SK-N-SH (cell line): ENCODE data around the gene GCNT3. TPM values are rescaled to one million over a fixed set of nuclear protein-coding genes. Genes with fewer than 3 reads are reported as not detected.

Source experiments
- CTCF ChIA-PET: fragments of 300-600, 350-600 bp; formaldehyde crosslinking; extraction: SDS; loops from one replicate; lab custom pipeline; 2021; lab: Yijun Ruan, JAX
- POLR2A ChIA-PET: fragments of 350-600 bp; sonication (Branson Sonifier 250); formaldehyde crosslinking; extraction: SDS; loops from one replicate; lab custom pipeline; 2020; ENCODE audit warnings: antibody characterized with exemption, inconsistent platforms; lab: Yijun Ruan, JAX
- DNase-seq: peaks from one replicate; pipeline ENCODE4 v3.0.0; 2012
- H2AFZ ChIP-seq: fragments of 200-600 bp; sonication (generic); 2 replicates; pipeline ENCODE4 v1.8.1; 2016; ENCODE audit warnings: antibody characterized with exemption, mild to moderate bottlenecking, low read depth
- H3F3A ChIP-seq: fragments of 200-600 bp; sonication (generic); replicated peaks from 2 replicates; pipeline ENCODE3; 2016; ENCODE audit warnings: antibody characterized with exemption, mild to moderate bottlenecking; ENCODE audit not compliant: insufficient read depth
- H3K27ac ChIP-seq, 2 experiments: fragments of 200-500 bp in 1 of 2; fragments of 200-600 bp in 1 of 2; sonication (Bioruptor generic) in 1 of 2; sonication (generic), shearing (Covaris generic) in 1 of 2; 2 replicates each; pipeline versions ENCODE4 v1.5.1 to v1.6.1; 2014 to 2016; ENCODE audit warnings: low read depth in 2 of 2, inconsistent platforms in 1 of 2, low read length in 1 of 2, mild to moderate bottlenecking in 1 of 2, mixed read lengths in 1 of 2
- H3K27me3 ChIP-seq: fragments of 200-600 bp; sonication (generic), shearing (Covaris generic); 2 replicates; pipeline ENCODE4 v1.6.1; 2016; ENCODE audit warnings: mixed run types; ENCODE audit not compliant: insufficient read depth
- H3K36me3 ChIP-seq, 2 experiments: fragments of 200-500 bp in 1 of 2; fragments of 200-600 bp in 1 of 2; sonication (Bioruptor generic) in 1 of 2; sonication (generic) in 1 of 2; replicated peaks in 1 of 2; 2 replicates each; pipeline versions ENCODE3 to v1.5.1; 2014 to 2016; ENCODE audit warnings: low read length in 1 of 2, mild to moderate bottlenecking in 1 of 2; ENCODE audit not compliant: insufficient read depth in 2 of 2, control insufficient read depth in 1 of 2
- H3K4me1 ChIP-seq, 2 experiments: fragments of 200-500 bp in 1 of 2; fragments of 200-600 bp in 1 of 2; sonication (Bioruptor generic) in 1 of 2; sonication (generic), shearing (Covaris generic) in 1 of 2; 2 replicates each; pipeline versions ENCODE4 v1.5.1 to v1.6.1; 2014 to 2016; ENCODE audit warnings: low read depth in 1 of 2, low read length in 1 of 2, mixed run types in 1 of 2; ENCODE audit not compliant: insufficient read depth in 2 of 2, control insufficient read depth in 1 of 2
- H3K4me2 ChIP-seq: fragments of 200-600 bp; sonication (generic), shearing (Covaris generic); 2 replicates; pipeline ENCODE4 v1.6.1; 2017; ENCODE audit warnings: mixed run types
- H3K4me3 ChIP-seq, 2 experiments: fragments of 200-500 bp in 1 of 2; fragments of 200-600 bp in 1 of 2; sonication (Bioruptor generic) in 1 of 2; sonication (generic), shearing (Covaris generic) in 1 of 2; 2 replicates each; pipeline versions ENCODE4 v1.5.1 to v1.8.1; 2014 to 2016; ENCODE audit warnings: low read depth in 2 of 2, inconsistent platforms in 1 of 2, low read length in 1 of 2, mild to moderate bottlenecking in 1 of 2, mixed read lengths in 1 of 2, moderate library complexity in 1 of 2
- H3K79me2 ChIP-seq: fragments of 200-600 bp; sonication (generic); 2 replicates; pipeline ENCODE4 v1.8.1; 2017; ENCODE audit warnings: mild to moderate bottlenecking; ENCODE audit not compliant: insufficient read depth
- H3K9ac ChIP-seq: fragments of 200-600 bp; sonication (generic); 2 replicates; pipeline ENCODE4 v1.6.1; 2017; ENCODE audit warnings: mixed run types
- H3K9me2 ChIP-seq: fragments of 200-600 bp; sonication (generic); 2 replicates; pipeline ENCODE4 v1.6.1; 2017; ENCODE audit warnings: mixed run types
- H3K9me3 ChIP-seq: fragments of 200-600 bp; sonication (generic); 2 replicates; pipeline ENCODE4 v1.6.1; 2017; ENCODE audit warnings: mixed run types, mild to moderate bottlenecking, moderate library complexity
- H4K20me1 ChIP-seq: fragments of 200-600 bp; sonication (generic); 2 replicates; pipeline ENCODE4 v1.6.1; 2017; ENCODE audit warnings: mild to moderate bottlenecking, mixed run types; ENCODE audit not compliant: insufficient read depth
- CHD2 ChIP-seq: fragments of 150-350 bp; IDR thresholded peaks from 2 replicates; pipeline ENCODE4 v1.6.1; 2018; ENCODE audit warnings: low read length; ENCODE audit not compliant: partially characterized antibody
- EP300 ChIP-seq, 2 experiments: IDR thresholded peaks; 2 replicates each; pipeline versions ENCODE4 v1.4.0 to v1.6.1; 2012; ENCODE audit warnings: borderline replicate concordance in 1 of 2, low read depth in 1 of 2, low read length in 1 of 2
- EZH2phosphoT487 ChIP-seq: fragments of 200-600 bp; sonication (generic); IDR thresholded peaks from 2 replicates; pipeline ENCODE4 v1.6.1; 2017; ENCODE audit warnings: low read depth, mixed run types, mild to moderate bottlenecking, antibody characterized with exemption, moderate library complexity, borderline replicate concordance
- FOXJ3 ChIP-seq: sonication (generic); formaldehyde crosslinking; IDR thresholded peaks from 2 replicates; pipeline ENCODE4 v1.5.1; 2020; ENCODE audit warnings: mild to moderate bottlenecking, missing genetic modification reagents
- FOXM1 ChIP-seq: IDR thresholded peaks from 2 replicates; pipeline ENCODE4 v1.4.0; 2012; ENCODE audit warnings: low read depth, mild to moderate bottlenecking
- GABPA ChIP-seq: IDR thresholded peaks from 2 replicates; pipeline ENCODE4 v1.4.0; 2012; ENCODE audit warnings: low read depth, mild to moderate bottlenecking
- PBX3 ChIP-seq: IDR thresholded peaks from 2 replicates; pipeline ENCODE4; 2012
- POLR2AphosphoS5 ChIP-seq: IDR thresholded peaks from 2 replicates; pipeline ENCODE4 v1.6.1; 2012; ENCODE audit warnings: low read depth, low read length
- RFX5 ChIP-seq: IDR thresholded peaks from 2 replicates; pipeline ENCODE4 v1.6.1; 2012; ENCODE audit warnings: mild to moderate bottlenecking, improper control_type of control experiment, low read length
- SMC3 ChIP-seq: IDR thresholded peaks from 2 replicates; pipeline ENCODE4 v1.6.1; 2012; ENCODE audit warnings: low read depth, low read length, improper control_type of control experiment
- ZBTB33 ChIP-seq: IDR thresholded peaks from 2 replicates; pipeline ENCODE4 v1.4.0; 2012; ENCODE audit warnings: low read depth, borderline replicate concordance
- polyA plus RNA-seq, 3 experiments: library from polyadenylated mRNA; depleted of rRNA; stranded (reverse); fragments of >200 nt; gene quantifications; 2 replicates each; pipeline ENCODE4 v1.2.3, GENCODE V29; 2012
- TF ChIP-seq, protein P1 (sequence below): IDR thresholded peaks from 2 replicates; pipeline ENCODE4 v1.4.0; 2012; ENCODE audit warnings: low read depth
- TF ChIP-seq, protein P2 (sequence below): IDR thresholded peaks from 2 replicates; pipeline ENCODE4 v1.4.0; 2012; ENCODE audit warnings: low read depth, borderline replicate concordance
- TF ChIP-seq, protein P3 (sequence below): fragments of 200-600 bp; sonication (generic); IDR thresholded peaks from 2 replicates; pipeline ENCODE4 v1.6.1; 2017; ENCODE audit warnings: antibody characterized with exemption, mild to moderate bottlenecking, moderate library complexity

The GCNT3 gene
- polyA plus RNA-seq, 1 of the 3 experiments (the other 2 are of a cell fraction) = not detected

DNA sequence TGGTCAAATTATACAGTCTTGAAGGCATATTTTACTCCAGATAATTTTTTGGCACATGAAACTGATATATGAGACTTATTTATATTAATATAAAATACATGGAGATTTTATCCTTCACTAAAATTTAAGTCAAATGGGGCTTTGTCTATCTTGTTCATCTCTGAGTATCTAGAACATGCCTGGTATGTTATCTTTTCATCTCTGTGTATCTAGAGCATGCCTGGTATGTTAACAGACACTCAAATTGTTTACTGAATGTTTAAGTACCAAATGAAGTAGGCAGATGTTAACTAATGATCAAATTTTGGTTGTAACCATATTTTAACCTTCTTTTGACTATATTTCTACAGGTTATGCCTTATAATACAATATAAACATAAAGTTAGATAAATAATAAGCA lies 38.0 kb downstream of the GCNT3 start:
- no peak overlapping the region for H3K9ac ChIP-seq
- peaks cover 6% of the 10 kb centered on the region; the same call in 1 of the 2 replicates for H4K20me1 ChIP-seq
- H3K4me2 ChIP-seq = no peak overlapping the region
- H3K79me2 ChIP-seq = peaks cover 59% of the 10 kb centered on the region
- CTCF ChIA-PET = interaction anchor here (1.1 kb wide), 1 partner anchor 117 kb away, joined by 4 read pairs; no protein-coding TSS in a partner anchor
- H3F3A ChIP-seq = peaks cover 16% of the 10 kb centered on the region
- no peaks in the 10 kb centered on the region for H3K9me2 ChIP-seq
- no peak overlapping the region for H3K27ac ChIP-seq
- no peaks in the 10 kb centered on the region for H3K27me3 ChIP-seq
- H2AFZ ChIP-seq = no peak overlapping the region
- DNase-seq = no peak
- no peaks in the 10 kb centered on the region for H3K4me1 ChIP-seq
- peaks cover 48 to 81% of the 10 kb centered on the region in 2 experiments for H3K36me3 ChIP-seq
- TF ChIP-seq GABPA (no peak), EP300 (IDR thresholded peaks at IDR 0.05; ENCODE audit: borderline replicate concordance in 1 of 2, low read depth in 1 of 2, low read length in 1 of 2) (no peak), RFX5 (no peak), ZBTB33 (no peak), SMC3 (no peak), FOXM1 (no peak), PBX3 (no peak), FOXJ3 (CRISPR knock-in tag) (no peak), EZH2phosphoT487 (no peak), CHD2 (no peak), POLR2AphosphoS5 (no peak)
- TF ChIP-seq, protein P1, sequence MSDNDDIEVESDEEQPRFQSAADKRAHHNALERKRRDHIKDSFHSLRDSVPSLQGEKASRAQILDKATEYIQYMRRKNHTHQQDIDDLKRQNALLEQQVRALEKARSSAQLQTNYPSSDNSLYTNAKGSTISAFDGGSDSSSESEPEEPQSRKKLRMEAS = no peak
- TF ChIP-seq, protein P2, sequence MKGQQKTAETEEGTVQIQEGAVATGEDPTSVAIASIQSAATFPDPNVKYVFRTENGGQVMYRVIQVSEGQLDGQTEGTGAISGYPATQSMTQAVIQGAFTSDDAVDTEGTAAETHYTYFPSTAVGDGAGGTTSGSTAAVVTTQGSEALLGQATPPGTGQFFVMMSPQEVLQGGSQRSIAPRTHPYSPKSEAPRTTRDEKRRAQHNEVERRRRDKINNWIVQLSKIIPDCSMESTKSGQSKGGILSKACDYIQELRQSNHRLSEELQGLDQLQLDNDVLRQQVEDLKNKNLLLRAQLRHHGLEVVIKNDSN = no peak
- TF ChIP-seq, protein P3, sequence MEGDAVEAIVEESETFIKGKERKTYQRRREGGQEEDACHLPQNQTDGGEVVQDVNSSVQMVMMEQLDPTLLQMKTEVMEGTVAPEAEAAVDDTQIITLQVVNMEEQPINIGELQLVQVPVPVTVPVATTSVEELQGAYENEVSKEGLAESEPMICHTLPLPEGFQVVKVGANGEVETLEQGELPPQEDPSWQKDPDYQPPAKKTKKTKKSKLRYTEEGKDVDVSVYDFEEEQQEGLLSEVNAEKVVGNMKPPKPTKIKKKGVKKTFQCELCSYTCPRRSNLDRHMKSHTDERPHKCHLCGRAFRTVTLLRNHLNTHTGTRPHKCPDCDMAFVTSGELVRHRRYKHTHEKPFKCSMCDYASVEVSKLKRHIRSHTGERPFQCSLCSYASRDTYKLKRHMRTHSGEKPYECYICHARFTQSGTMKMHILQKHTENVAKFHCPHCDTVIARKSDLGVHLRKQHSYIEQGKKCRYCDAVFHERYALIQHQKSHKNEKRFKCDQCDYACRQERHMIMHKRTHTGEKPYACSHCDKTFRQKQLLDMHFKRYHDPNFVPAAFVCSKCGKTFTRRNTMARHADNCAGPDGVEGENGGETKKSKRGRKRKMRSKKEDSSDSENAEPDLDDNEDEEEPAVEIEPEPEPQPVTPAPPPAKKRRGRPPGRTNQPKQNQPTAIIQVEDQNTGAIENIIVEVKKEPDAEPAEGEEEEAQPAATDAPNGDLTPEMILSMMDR = no peak
- no peak overlapping the region for H3K4me3 ChIP-seq
- POLR2A ChIA-PET = no interaction called here
- H3K9me3 ChIP-seq = no peaks in the 10 kb centered on the region
